ENCODE measurements around the gene ITFG1.

The ITFG1 gene

DNA sequence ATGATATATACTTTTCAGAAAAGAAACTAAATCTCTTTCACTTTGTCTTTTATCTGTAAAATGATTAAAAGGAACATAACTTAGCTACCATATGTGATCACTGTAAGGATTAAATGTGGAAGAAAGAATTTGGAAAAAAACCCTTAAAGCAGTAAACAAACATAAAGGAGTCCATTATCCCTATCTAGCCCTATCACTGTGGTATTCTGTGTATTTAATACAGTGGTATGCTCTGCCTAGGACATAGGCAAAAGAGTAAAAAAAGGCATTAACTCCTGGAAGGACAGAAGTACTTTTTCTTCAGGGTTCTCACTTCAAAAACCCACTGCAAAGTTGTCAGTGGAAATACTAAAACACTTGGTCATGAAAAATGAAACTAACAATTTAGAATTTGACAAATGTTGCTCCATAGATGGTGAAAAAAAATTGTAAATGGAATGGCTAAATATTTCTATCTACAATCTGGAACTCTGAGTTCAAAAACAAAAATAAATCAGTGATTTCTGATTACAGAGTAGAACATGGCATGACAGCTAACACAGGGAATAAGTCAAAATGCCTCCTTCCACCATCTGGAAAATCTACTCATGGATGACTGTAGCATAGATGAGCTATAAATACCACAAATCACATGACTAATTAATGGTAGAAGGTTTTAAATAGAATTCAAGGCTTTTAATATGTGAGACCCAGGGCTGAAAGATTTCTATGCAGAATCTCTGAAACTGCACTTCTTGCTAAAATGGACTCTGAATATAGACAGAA is 140.1 kb downstream of the ITFG1 start:
- no peak for DNase-seq

DNA sequence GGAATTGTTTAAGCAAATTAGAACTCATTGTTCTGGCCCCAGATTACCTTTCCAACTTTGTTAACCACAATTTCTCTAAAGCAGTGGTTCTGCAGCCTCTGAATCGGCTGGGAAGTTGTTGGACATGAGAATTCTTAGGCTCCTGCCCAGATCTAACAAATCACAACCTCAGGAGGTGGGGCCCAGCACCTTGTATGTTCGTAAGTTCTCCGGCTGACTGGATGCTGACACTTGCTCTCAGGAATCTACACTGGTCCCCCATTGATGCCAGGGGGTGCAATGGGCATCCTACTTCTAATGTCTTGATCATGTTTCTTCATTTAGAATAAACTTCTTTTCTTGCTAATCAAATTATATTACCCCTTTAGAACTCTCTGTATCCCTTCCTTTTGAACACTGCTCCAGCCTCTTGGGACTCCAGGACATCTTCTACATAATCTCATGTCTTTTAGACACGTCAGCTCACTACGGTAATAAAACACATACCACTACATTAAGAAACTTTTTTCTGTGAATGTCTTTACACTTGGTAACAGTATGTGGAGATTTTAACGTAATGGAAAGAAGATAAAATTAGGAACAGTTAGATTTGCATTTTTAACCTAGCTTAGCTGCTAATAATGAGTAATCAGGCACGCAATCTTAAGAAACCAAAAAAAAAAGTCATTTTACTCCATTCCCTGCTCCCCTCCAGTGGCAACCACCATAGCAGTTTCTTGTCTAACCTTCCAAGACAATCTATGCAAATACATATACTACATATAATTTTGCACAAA is 143.2 kb downstream of the ITFG1 start:
- DNase-seq = no peak

DNA sequence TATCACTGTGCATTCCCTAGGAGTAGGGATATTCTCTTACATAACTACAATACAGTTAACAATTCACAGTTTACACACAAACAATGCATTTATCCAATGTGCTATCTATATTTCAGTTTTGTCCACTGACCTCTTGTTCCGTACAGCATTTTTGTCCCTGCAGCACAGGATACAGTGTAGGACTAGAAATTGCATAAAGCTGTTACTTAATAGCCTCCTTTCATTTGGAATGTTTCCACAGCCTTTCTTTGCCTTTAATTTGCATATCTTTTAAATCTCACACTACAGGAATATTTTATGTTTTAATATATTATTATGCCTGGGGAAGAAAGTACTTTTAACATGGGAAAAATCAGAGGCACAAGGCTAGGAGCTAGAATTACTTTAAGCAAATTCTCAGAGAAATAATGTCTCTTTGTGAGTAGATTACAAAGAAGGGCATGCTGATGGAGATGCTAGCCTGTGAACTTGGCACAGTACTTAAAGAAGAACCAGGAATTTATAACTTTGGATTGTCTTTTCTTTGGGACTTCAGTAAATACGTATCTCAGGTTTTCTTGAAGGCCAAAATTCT is 144.3 kb downstream of the ITFG1 start:
- DNase-seq = no peak

DNA sequence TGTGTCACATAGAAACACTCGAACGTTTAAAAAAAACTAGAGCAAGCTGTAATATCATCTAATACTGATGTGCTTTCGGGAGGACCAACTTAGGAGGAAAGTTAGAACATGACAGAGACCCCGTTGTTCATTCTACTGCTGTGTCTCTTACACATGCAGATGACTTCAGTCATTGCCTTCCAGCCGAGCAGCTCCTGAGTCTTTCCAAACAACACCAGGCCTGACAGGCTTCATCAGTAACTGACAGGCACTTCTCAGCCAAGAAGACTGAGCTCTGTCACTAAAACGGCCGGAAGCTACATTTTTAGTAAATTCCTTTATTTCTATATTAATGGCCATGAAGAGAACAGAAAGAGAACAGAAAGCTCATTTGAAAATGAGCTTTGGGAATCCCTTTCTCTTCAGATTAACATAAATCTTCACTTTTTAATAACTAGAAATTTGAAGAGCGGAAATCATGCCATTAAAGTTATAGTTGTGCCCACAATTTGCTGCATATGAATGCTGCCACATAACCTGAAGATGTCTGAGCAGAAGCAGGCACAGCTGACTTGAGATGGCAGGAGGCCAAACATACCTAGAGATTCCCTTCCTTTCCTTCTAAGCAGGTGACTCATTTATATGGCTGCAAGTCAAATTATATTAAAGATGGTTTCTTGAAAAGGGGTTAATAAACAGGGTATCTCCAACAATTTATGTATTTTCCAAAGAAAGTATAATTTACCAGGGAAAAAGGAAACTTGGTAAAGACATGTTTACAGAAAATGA is 148.9 kb downstream of the ITFG1 start:
- no peak for DNase-seq

DNA sequence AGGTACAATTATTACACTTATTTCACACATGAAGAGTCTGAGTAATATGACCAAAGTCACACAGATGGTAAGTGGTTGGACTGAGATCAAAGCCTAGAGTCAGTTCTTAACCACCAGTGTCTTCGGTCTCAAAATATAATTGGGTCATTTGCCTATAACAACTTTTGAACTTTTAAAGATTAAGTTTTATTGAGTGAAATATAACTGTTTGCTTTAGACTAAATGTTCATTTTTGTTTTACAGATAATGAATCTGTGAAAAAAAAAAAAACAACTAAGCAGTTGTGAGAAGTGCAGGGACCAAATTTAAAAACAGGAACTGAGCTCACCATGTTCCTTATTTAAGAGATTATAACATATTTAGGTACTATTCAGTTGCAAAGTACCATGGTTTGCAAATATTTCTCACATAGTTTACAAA is 150.1 kb downstream of the ITFG1 start:
- peak in 1 of 2 experiments; percentile 14 for DNase-seq

DNA sequence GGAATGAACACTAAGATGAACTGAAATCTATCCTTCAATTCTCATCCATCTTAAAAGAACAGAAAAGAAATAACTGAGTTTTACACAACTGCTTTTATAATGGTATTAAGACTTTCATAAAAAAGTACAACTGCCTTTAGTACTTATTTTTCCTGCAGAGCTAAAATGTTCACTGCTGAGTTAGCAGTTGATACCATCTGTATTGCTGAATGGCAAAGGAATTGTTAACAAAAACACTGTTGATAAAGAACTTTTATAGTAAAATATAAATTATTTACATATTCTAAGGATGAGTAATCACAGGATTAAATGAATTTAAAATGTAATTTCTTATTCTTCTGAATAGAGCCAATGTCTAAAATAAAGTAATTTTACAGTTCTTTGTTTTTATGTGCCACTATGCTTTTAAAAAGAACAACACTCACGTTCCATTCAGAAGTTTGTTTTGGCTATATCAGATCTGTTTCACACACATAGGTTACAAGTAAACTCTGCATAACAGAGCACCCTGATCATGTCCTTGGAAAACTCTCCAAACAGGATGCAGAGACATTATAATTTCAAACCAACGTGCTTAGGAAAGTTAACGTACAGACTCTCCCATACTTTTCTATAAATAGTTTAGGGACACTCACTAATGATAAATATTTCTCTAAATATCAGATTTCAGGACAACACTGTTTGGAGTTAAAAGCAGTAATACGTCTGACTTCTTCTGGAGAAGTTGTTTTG is 151.1 kb downstream of the ITFG1 start:
- DNase-seq = no peak

DNA sequence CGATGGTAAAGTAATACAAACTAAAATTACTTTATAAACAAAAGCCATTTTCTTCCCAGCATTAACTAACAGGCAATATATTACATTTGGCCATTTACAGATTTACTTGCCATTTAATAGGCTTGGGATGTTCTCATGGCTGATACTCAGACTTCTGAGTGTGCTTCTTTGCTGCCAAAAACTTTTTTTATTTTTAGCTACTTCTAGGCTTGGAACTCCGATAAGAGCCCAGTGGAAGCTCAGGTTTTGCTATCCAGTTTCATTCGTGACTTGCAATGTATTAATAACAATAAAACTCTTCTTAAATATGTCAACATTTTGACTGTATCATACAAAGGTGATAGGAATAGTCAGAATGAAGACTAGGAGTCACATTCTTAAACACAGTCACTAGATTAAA is 152.3 kb downstream of the ITFG1 start:
- no peak for DNase-seq

DNA sequence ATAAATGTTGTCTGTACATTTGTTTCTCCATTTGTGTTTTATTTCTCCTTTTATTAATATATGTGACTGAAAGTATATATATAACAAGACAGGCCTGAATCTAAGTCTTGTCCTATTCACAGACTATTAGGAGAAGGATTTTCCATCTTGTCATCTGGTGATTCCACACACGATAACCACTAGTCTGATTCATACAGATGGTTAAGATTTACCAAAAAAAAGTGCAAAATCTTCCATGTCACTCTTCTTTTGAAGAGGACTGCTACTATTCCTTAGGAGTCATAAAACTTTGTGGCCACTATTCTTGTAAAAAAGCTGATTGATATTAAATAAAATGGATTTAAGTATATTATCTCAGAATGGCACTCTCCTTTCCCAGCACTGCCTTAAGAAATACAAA is 156.3 kb downstream of the ITFG1 start:
- DNase-seq = no peak

DNA sequence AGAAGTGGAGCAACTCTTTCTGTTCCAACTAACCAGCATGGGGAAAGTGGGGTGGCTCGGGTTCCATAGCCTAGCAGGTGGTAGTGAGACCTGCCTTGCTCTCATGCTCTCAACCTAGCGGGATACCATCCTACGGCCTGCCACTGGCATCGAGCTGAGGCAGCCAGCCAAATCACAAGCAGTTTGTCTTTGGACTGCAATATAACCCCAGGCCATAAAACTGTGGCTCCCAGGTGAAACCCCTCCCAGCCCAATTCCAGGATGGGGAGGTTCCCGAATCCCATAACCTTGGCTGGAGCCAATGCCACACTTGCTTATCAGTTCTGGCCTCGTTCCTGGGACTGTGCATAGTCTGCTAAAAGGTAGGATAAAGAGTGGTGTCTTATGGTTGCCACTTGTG is 161.3 kb downstream of the ITFG1 start:
- no peak for DNase-seq

DNA sequence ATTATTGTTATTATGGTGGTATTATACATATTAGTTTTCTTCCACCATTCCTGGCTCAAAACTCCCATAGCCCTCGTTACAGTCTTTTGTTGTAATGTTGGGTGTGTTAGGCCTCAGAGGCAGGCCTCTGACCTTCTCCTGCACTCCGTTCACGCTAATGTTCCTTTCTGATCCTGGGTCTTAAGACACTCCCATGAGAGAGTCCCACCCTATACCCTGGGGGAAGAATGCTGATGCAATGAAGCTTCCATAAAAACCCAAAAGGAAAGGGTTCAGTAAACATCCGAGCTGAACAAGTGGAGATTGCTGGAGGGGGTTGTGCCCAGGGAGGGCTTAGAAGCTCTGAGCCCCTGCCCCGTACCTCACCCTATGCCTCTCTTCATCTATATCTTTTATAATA is 175.9 kb downstream of the ITFG1 start:
- no peak for DNase-seq

DNA sequence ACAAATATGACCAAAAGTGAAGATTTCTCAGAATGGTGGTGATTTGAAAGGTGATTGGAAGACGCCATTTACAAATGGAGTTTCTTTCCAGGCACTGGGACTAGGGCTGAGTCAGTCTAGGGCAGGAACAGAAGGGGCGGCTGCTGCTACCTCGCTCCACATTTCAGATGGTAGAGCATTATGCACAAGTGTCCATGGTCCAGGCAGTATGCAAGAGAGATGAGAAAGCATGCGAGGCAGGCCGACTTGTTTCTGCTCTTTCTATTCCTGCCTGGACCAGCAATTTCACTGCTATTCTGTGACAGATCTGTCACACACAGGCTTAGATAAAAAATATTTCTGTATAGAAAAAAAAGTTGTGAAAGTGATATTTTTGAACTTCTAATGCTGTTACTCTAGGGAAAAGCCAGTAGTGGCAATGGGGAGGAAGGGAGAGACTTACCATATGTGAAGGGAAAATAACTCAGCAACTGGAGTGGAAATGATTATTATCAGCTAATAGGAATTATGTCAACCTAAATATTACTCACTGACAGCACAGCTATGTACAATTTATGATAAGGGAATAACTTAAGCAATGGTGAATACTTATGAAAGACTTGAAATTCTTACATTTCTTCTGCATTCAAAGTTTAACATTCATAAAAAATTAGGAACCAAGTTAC is 182.4 kb downstream of the ITFG1 start:
- no peak for DNase-seq

DNA sequence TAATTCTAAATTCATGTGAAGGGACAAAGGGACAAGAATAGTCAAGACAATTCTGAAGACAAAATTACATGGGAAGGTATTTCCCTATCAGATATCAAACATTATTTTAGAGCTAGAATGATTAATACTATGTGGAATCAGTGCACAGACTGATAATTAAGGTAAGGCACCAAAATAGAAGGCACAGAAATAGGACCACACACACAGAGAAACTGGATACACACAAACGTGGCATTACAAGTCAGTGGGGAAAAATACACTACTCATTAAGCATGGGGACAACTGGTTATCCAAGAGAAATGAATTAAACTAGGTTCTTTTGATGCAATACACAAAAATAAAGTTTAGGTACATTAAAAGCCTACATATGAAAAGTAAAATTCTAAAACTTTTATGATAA is 184.3 kb downstream of the ITFG1 start:
- DNase-seq = no peak

DNA sequence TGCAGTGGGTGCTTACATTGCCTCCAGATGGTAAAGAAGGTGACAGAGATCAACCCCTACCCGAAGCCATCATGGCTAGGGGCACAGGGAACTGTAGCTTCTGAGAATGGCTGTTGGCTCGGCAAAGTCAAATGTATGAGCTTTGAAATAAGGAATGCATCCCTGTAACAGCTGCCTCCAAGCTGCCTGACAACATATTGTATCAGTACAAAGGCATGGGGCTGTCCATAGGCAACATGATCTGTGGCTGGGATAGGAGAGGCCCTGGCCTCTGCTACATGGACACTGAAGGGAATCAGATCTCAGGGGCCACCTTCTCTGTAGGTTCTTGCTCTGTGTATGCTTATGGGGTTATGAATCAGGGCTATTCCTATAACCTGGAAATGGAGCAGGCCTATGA is 197.9 kb downstream of the ITFG1 start:
- no peak for DNase-seq

DNA sequence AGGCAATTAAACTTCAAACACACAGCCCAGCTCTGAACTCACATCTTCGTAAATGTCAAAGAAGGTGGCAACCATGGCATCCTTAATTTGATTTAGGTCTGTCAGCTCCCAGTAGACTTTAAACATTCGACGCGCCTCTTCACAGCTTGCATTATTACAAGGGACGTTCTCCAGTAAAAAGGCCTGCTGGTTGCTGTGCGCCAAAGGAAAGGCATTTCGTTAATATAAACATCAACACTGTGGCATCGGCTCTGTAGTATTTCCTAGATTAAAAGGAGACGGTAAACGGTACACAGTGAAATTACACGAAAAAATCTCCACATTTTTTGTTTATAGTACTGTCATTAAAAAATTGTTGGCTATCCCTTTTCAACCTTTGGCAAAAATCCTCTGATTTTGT is 200.4 kb downstream of the ITFG1 start:
- no peak for DNase-seq

DNA sequence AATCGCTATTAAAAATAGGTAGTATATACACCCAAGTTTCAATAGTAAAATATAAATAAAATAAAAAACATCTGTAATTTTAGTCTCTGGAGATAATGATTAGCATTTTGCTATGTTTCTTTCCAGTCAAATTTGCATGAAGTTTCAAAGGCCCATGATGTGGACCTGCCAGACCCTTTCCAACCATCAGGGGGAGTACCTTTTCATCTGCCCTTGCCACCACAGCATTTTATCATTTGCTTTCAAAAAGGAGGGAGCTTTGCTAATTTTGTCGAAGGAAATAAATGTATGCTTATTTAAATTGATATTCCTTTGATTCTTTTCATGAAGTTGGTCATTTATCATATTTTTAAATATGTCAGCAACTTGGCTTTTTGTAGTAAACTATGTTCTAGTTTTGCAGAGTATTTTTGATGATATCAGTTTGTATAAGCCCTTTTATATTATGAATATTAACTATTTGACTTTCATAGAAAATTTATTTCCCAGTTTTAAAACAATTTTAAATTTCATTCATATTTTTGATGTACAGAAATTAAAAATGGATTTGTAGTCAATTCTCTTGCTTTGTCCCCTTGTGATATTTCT is 201.9 kb downstream of the ITFG1 start:
- DNase-seq = peak; percentile 33 to 47

DNA sequence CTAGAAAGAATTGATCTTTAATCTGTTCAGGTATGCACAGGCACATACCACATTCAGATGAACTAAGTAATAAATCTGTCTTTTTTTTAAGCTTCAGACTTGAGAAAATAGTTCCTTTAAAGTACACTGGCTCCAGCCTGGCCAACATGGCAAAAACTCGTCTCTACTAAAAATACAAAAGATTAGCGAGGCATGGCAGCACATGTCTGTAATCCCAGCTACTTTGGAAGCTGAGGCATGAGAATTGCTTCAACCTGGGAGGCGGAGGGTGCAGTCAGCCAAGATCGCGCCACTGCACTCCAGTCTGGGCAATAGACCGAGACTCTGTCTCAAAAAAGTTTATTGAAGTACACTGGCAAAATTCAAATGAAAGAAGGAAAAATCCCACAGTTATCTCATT is 206.1 kb downstream of the ITFG1 start:
- DNase-seq = no peak

DNA sequence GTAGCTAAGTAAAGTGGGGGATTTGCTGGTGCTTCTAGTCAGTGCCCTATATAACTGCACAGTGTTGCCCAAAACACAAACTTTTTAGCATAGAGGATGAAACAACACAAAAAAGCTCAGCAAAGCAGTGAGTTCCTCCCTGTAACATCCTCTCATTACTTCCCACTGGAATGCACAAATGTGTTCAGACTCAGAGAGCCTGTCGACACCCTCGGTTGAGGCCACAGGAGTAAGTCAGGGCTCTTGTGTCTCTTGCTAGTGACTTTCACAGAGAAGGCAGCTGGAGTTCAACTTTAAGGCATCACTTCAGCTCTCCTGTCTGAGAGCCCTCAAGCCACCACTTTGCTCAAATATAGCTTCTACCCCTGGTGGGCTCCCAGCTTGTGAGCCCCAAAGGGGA is 209.9 kb downstream of the ITFG1 start:
- DNase-seq = no peak

DNA sequence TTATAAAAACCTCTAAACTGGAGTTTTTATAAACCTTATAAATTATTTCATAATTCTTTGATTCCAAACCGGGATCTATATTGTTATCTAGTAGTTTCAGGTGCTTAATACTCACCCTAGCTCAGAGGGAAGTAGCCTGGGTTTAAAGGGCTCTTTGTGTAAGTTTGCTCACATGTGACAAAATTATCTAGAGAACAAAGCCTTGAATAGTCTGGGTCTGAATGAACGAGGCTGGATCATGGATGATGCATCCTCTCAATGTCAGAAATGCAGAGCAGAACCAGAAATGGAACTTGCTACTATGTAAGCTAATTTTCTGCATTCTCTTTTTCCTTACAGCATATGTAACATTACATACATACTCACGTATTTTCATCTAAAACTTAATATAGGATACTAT is 213.2 kb downstream of the ITFG1 start:
- no peak for DNase-seq

DNA sequence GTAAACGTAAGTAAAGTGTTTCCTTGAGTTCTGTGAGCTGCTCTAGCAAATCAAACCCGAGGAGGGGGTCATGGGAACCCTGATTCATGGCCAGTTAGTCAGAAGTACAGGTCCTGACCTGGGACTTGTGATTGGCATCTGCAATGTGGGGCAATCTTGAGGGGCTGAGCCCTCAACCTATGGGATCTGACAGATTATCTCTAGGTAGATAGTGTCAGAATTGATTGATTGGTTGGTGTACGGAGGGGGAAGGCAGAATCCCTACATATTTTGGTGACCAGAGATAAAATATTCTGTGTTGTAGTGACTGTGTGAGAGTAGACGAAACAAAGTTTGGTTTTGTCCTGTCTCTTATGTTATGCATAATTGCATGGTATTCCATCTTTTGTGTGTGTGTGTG is 216.7 kb downstream of the ITFG1 start:
- DNase-seq = no peak

DNA sequence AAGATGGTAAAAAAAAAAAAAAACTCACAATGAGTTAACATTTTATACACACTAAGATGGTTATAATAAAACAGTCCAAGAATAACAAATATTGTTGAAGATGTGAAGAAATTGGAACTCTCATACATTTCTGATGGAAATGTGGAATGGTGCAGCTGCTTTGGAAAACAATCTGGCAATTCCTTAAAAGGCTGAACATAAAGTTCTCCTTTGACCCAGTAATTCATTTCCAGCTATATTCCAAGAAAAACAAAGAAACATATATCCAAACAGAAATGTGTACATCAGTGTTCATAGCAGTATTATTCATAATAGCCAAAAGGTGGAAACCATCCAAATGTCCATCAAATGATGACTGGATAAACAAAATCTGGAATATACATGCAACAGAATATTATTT is 219.8 kb downstream of the ITFG1 start:
- no peak for DNase-seq

DNA sequence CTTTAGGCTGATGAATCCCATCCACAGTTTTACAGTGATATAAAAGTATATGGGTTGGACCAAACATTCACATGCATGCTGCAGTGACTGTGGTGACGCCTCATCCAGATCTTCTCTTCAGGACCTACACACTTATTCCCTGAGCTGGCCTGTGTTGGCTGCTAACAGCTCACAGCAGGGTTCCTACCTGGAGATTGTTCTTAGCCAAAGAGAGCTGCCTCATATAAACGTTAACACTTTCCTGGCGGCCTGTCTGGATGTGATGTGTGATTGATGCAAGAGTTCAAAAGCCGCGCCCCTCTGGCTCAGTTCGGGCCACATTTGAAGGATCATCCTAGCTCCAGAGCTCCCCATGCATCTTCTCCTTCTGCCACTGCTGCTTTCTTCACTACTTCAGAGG is 224.1 kb downstream of the ITFG1 start:
- DNase-seq = no peak

DNA sequence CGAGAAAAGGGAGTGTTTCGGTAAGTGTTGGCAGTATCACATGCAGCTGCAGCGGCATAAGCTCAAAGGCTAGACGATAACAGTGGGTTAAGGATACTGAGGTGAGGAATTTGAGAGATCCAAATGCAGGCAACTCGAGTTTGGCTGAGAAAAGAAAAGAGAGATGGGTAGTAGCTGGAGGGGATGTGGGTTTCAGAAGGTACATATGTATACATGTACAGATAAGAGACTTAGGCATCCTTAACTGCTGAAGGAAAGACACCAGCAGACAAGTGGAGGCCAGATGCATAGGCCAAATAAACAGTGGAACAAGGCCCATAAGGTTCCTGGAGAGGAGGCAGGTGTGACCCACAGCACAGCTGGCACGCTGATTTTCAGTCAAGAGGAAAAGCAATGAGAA is 230.6 kb downstream of the ITFG1 start:
- no peak for DNase-seq

All from AML-193 (cell line).